Activated CD4-positive, alpha-beta memory T cell treated with anti-CD3 and anti-CD28 coated beads for 36 hours (primary cell): ENCODE measurements around the gene NADSYN1. TPM values are rescaled to one million over a fixed set of nuclear protein-coding genes. Genes with fewer than 3 reads are reported as not detected.
"Not testable (repeated sequence)": the region's sequence is repeated elsewhere in the genome, so short reads cannot be mapped to it uniquely, and the experiment has no call there.

ENCODE experiments used
- CTCF ChIA-PET: fragments of 350-600 bp; sonication (Branson Sonifier 250); formaldehyde crosslinking; loops from one replicate; lab custom pipeline; 2021; ENCODE audit warnings: antibody characterized with exemption, inconsistent platforms; lab: Charles Lee
- POLR2A ChIA-PET: fragments of 350-600 bp; sonication (Branson Sonifier 250); formaldehyde crosslinking; loops from one replicate; lab custom pipeline; 2021; ENCODE audit warnings: antibody characterized with exemption; lab: Charles Lee
- DNase-seq: peaks from one replicate; pipeline ENCODE4 v3.0.0-alpha.2; 2020
- H3K27ac Mint-ChIP-seq: one replicate; pipeline ENCODE4 v1.8.0; 2021; ENCODE audit warnings: mixed read lengths
- H3K27me3 Mint-ChIP-seq: one replicate; pipeline ENCODE4 v1.8.0; 2021; ENCODE audit warnings: mixed read lengths
- H3K36me3 Mint-ChIP-seq: one replicate; pipeline ENCODE4 v1.8.0; 2021; ENCODE audit warnings: mixed read lengths
- H3K4me1 Mint-ChIP-seq: one replicate; pipeline ENCODE4 v1.8.0; 2021; ENCODE audit warnings: low read depth, mixed read lengths
- H3K4me3 Mint-ChIP-seq: one replicate; pipeline ENCODE4 v1.8.0; 2021; ENCODE audit warnings: mild to moderate bottlenecking, mixed read lengths
- H3K9me3 Mint-ChIP-seq: one replicate; pipeline ENCODE4 v1.8.0; 2021; ENCODE audit warnings: mixed read lengths
- intact Hi-C: fragments of 100-400 bp; cut with micrococcal nuclease; formaldehyde crosslinking; loops from one replicate; pipeline ENCODE4 v1.15.1; 2023
- total RNA-seq, 2 experiments: library from RNA; stranded (reverse); gene quantifications; one replicate each; pipeline ENCODE4 v1.2.3, GENCODE V29; 2021

NADSYN1 gene
- total RNA-seq, 2 experiments from 2014 or later: 85.0 to 91.9 TPM

- Mint-ChIP-seq H3K9me3 (peaks cover 47% of the 10 kb centered on the region), H3K36me3 (peaks cover 46% of the 10 kb centered on the region), H3K27me3 (no peaks in the 10 kb centered on the region), H3K4me3 (no peak overlapping the region), H3K27ac (no peak overlapping the region), H3K4me1 (no peaks in the 10 kb centered on the region)
- no peak for DNase-seq
- POLR2A ChIA-PET: interaction anchor here (0.6 kb wide), 1 partner anchor 452 kb away, joined by 3 read pairs; no protein-coding TSS in a partner anchor
- intact Hi-C loops: no loop called here
- CTCF ChIA-PET: no interaction called here
Observed at GRCh38 chr11:71505781-71506180, 52.8 kb downstream of the NADSYN1 start.

- Mint-ChIP-seq H3K27ac (no peak overlapping the region), H3K4me3 (no peak overlapping the region), H3K36me3 (peaks cover 45% of the 10 kb centered on the region), H3K4me1 (no peaks in the 10 kb centered on the region), H3K9me3 (peaks cover 59% of the 10 kb centered on the region), H3K27me3 (no peaks in the 10 kb centered on the region)
- intact Hi-C loops: no loop called here
- no peak for DNase-seq
- ChIA-PET CTCF (no interaction called here), POLR2A (no interaction called here)
Observed at GRCh38 chr11:71507102-71507501, 54.1 kb downstream of the NADSYN1 start.

- CTCF ChIA-PET: no interaction called here
- POLR2A ChIA-PET: no interaction called here
Observed at GRCh38 chr11:71518506-71519471, 65.8 kb downstream of the NADSYN1 start.

GRCh38 chr11:71519546-71519945 lies 66.5 kb downstream of the NADSYN1 start:
- Mint-ChIP-seq H3K36me3 (no peaks in the 10 kb centered on the region), H3K4me1 (no peaks in the 10 kb centered on the region), H3K4me3 (no peak overlapping the region), H3K27ac (no peak overlapping the region), H3K27me3 (no peaks in the 10 kb centered on the region), H3K9me3 (peaks cover 6% of the 10 kb centered on the region)
- intact Hi-C loops: no loop called here
- DNase-seq: no peak
- ChIA-PET CTCF (no interaction called here), POLR2A (no interaction called here)

More at GRCh38 chr11:71518506-71519471, 65.8 kb downstream of the NADSYN1 start:
- no peaks in the 10 kb centered on the region for H3K36me3 Mint-ChIP-seq
- H3K4me3 Mint-ChIP-seq: no peak overlapping the region
- no peaks in the 10 kb centered on the region for H3K4me1 Mint-ChIP-seq
- H3K27ac Mint-ChIP-seq: no peak overlapping the region
- no peaks in the 10 kb centered on the region for H3K27me3 Mint-ChIP-seq
- DNase-seq: no peak
- intact Hi-C loops: no loop called here
- peaks cover 8% of the 10 kb centered on the region for H3K9me3 Mint-ChIP-seq

DNA sequence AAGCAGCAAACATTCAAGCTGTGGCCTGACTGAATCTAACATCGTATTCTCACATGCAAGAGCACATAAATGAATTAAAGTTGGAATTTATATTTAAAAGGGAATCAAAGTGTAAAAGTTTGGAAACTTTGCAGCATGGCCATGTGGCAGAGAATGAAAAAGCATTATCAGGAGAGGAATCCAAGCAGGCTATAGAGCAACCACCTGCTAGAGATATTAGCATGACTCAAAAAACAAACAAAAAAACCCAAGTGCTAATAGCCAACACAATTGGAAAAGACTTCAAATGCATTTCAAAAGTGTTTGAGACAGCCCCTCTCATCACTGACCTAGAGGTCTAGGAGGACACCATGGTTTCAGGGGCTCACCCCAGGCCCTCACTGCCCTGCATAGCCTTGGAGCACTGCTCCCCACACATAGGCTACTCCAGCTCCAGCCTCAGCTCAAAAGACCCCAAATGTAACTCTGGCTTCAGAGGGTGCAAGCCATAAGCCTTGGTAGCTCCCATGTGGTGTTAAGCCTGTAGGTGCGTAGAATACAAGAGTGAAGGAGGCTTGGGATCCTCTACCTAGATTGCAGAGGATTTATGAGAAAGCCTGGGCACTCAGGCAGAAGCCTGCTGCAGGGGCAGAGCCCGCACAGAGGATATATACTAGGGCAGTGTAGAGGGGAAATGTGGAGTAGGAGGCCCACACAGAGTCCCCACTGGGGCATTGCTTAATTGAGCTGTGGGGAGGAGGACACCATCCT lies 72.4 kb downstream of the NADSYN1 start:
- DNase-seq: no peak
- Mint-ChIP-seq H3K4me3 (no peak overlapping the region), H3K9me3 (peaks cover 3% of the 10 kb centered on the region), H3K27me3 (peaks cover 10% of the 10 kb centered on the region), H3K27ac (no peak overlapping the region), H3K4me1 (no peaks in the 10 kb centered on the region), H3K36me3 (no peaks in the 10 kb centered on the region)
- ChIA-PET CTCF (interaction anchor here (0.6 kb wide), 1 partner anchor 1752 kb away, joined by 7 read pairs; no protein-coding TSS in a partner anchor), POLR2A (no interaction called here)
- intact Hi-C loops: no loop called here

DNA sequence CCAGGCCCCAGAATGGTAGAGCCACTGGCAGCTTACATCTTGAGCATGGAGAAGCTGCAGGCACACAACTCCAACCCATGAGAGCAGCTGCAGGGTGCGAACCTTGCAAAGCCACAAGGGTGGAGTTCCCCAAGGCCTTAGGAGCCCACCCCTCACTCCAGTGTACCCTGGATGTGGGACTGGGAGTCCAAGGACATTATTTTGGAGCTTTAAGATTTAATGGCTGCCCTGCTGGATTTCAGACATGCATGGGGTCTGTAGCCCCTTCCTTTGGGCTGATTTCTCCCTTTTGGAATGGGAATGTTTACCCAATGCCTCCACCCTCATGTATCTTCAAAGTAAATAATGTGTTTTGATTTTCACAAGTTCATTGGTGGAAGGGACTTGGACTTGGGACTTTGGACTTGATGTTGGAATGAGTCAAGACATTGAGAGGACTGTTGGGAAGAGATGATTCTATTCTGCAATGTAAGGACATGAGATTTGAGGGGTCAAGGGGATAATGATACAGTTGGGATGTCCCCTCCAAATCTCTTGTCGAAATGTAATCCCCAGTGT lies 73.0 kb downstream of the NADSYN1 start:
- Mint-ChIP-seq H3K36me3 (no peaks in the 10 kb centered on the region), H3K27me3 (peaks cover 10% of the 10 kb centered on the region), H3K4me3 (no peak overlapping the region), H3K27ac (no peak overlapping the region), H3K4me1 (no peaks in the 10 kb centered on the region), H3K9me3 (peaks cover 3% of the 10 kb centered on the region)
- ChIA-PET CTCF (no interaction called here), POLR2A (no interaction called here)
- DNase-seq: no peak
- intact Hi-C loops: no loop called here

DNA sequence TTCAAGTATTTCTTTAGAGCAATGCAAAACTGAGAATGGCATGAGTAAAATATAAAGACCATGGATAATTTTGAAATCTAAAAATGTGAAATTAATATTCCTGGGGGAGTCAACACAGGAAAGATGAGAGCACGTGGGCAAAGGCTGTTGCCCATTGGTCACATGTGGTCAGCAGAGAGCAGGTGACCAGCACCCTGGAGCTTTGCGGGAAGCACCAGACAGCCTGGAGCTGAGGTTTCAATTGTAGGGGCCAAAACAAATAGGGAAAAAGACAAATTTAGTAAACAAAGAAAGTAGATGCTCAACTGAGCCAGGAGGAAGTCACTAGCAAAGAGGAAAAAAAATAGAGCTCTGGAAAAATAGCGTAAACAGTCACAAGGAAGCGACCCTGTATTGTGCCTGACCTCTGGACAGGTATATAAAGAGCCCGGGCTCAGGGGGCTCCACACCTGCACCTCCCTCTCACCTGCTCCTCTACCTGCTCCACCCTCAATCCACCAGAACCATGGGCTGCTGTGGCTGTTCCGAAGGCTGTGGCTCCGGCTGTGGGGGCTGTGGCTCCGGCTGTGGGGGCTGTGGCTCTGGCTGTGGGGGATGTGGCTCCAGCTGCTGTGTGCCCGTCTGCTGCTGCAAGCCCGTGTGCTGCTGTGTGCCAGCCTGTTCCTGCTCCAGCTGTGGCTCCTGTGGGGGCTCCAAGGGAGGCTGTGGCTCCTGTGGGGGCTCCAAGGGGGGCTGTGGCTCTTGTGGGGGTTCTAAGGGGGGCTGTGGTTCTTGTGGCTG lies 74.0 kb downstream of the NADSYN1 start, which contains the start of gene KRTAP5-7:
KRTAP5-7 (plus strand) TSS at position 472 of the 780 bp plus-strand sequence; CDS start at position 506, 34 bp downstream.
- intact Hi-C loops: not testable (repeated sequence)

GRCh38 chr11:71527576-71528210 lies 74.7 kb downstream of the NADSYN1 start:
- Mint-ChIP-seq H3K27me3 (peaks cover 10% of the 10 kb centered on the region), H3K4me3 (no peak overlapping the region), H3K27ac (no peak overlapping the region), H3K9me3 (peaks cover 2% of the 10 kb centered on the region), H3K4me1 (no peaks in the 10 kb centered on the region), H3K36me3 (no peaks in the 10 kb centered on the region)
- no peak for DNase-seq
- ChIA-PET CTCF (no interaction called here), POLR2A (no interaction called here)
- intact Hi-C loops: no loop called here

More for the DNA sequence above, 74.0 kb downstream of the NADSYN1 start, which contains the start of gene KRTAP5-7:
- H3K9me3 Mint-ChIP-seq, H3K27ac Mint-ChIP-seq, H3K4me3 Mint-ChIP-seq, H3K36me3 Mint-ChIP-seq, DNase-seq, H3K4me1 Mint-ChIP-seq, POLR2A ChIA-PET, CTCF ChIA-PET: not testable (repeated sequence)
- peaks cover 10% of the 10 kb centered on the region for H3K27me3 Mint-ChIP-seq

- CTCF ChIA-PET: no interaction called here
- no peak overlapping the region for H3K27ac Mint-ChIP-seq
- H3K4me1 Mint-ChIP-seq: no peaks in the 10 kb centered on the region
- POLR2A ChIA-PET: interaction anchor here (0.6 kb wide), 1 partner anchor 26 kb away, joined by 3 read pairs; no protein-coding TSS in a partner anchor
- intact Hi-C loops: no loop called here
- peaks cover 10% of the 10 kb centered on the region for H3K27me3 Mint-ChIP-seq
- H3K4me3 Mint-ChIP-seq: no peak overlapping the region
- no peaks in the 10 kb centered on the region for H3K36me3 Mint-ChIP-seq
- no peaks in the 10 kb centered on the region for H3K9me3 Mint-ChIP-seq
- DNase-seq: no peak
Observed at GRCh38 chr11:71530602-71531001, 77.6 kb downstream of the NADSYN1 start.

DNA sequence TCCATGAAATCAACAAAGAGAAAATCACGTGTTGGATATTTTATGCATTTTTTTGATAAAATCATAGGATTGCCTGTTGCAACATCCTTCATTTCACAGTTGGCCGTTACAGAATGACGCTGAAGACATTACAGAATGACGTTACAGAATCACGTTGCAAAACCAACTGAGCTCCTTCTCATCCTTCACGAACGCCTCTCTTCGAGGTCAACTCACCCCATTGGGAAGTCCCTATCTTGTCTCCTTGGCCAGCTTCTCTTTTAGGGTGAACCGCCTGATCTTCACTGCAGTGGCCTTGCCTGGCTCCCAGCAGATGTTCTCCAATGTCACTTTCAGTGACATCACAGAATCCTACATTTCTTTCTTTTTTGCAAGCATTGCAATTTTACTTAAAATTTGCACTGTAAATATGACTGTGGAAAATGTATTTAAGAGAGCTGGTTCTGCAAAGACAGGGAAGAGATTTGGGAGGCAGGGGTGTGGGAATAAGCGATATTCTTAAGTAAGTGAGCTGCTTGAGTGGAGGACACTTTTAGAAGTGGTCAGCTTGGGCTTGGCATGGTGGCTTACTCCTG lies 79.1 kb downstream of the NADSYN1 start:
- no peak for DNase-seq
- H3K27me3 Mint-ChIP-seq: peaks cover 4% of the 10 kb centered on the region
- H3K4me3 Mint-ChIP-seq: no peak overlapping the region
- CTCF ChIA-PET: no interaction called here
- no peaks in the 10 kb centered on the region for H3K36me3 Mint-ChIP-seq
- POLR2A ChIA-PET: no interaction called here
- no peaks in the 10 kb centered on the region for H3K4me1 Mint-ChIP-seq
- no peaks in the 10 kb centered on the region for H3K9me3 Mint-ChIP-seq
- H3K27ac Mint-ChIP-seq: no peak overlapping the region
- intact Hi-C loops: no loop called here
